H1 (cell line): ENCODE data around the gene MSANTD3. TPM values are rescaled to one million over a fixed set of nuclear protein-coding genes. Genes with fewer than 3 reads are reported as not detected.

Experiments
- CBX8 ChIP-seq: fragments of 300-800, 300-1000 bp; sonication (generic); IDR thresholded peaks from 2 replicates; pipeline ENCODE4 v1.7.1; 2016; ENCODE audit warnings: low read depth, low read length, borderline replicate concordance
- FOSL1 ChIP-seq: IDR thresholded peaks from 2 replicates; pipeline ENCODE4 v1.6.1; 2011; ENCODE audit warnings: mild to moderate bottlenecking, low read depth, low read length, moderate library complexity; ENCODE audit not compliant: insufficient read depth
- HDAC6 ChIP-seq: IDR thresholded peaks from one replicate; pipeline ENCODE4 v1.7.1; 2012; ENCODE audit warnings: low read depth, mild to moderate bottlenecking, inconsistent platforms, low read length, moderate library complexity
- JUN ChIP-seq: IDR thresholded peaks from 2 replicates; pipeline ENCODE4 v1.6.1; 2011; ENCODE audit warnings: low read depth, mild to moderate bottlenecking, improper control_type of control experiment, low read length
- KDM1A ChIP-seq: fragments of 200-600, 300-600 bp; sonication (generic); IDR thresholded peaks from 2 replicates; pipeline ENCODE4 v1.7.1; 2016; ENCODE audit warnings: mild to moderate bottlenecking, low read length, borderline replicate concordance
- NANOG ChIP-seq: IDR thresholded peaks from 2 replicates; pipeline ENCODE4 v1.6.1; 2011; ENCODE audit warnings: low read length, low read depth, mild to moderate bottlenecking, inconsistent platforms; ENCODE audit not compliant: insufficient read depth, poor library complexity, severe bottlenecking
- POLR2A ChIP-seq, 2 experiments: IDR thresholded peaks; 1 replicate in 1 of 2; 2 replicates in 1 of 2; pipeline ENCODE4 v1.6.1; 2011; ENCODE audit warnings: low read depth in 2 of 2, low read length in 2 of 2, mild to moderate bottlenecking in 2 of 2; ENCODE audit errors: control extremely low read depth in 1 of 2
- SUZ12 ChIP-seq: fragments of 200-600 bp; sonication (generic); IDR thresholded peaks from 2 replicates; pipeline ENCODE4 v1.6.1; 2012; ENCODE audit warnings: mild to moderate bottlenecking, inconsistent platforms, low read length, moderate library complexity, mixed read lengths
- polyA plus RNA-seq, 7 experiments: library from polyadenylated mRNA; depleted of rRNA in 3 of 7; stranded (reverse) in 5 of 7; unstranded in 2 of 7; fragments of >200 nt in 5 of 7; fragments of 200-250 nt in 2 of 7; gene quantifications; 1 replicate in 5 of 7; 2 replicates in 1 of 7; 4 replicates in 1 of 7; pipeline versions ENCODE4 v1.2.1 to v1.2.3, GENCODE V29; 2011 to 2013; ENCODE audit warnings: missing spikeins in 2 of 7, mixed read lengths in 2 of 7
- total RNA-seq: library from RNA; stranded (reverse); fragmentation: NEBNext Ultra II Directional; extraction: Animal tissue kit (Norgen Biotek cat#: 25700); gene quantifications from 2 replicates; pipeline ENCODE4 v1.2.1, GENCODE V29; 2021
- TF ChIP-seq, protein P1 (sequence below), 3 experiments: IDR thresholded peaks; 1 replicate in 2 of 3; 2 replicates in 1 of 3; pipeline versions ENCODE4 v1.5.1 to v1.6.1; 2011; ENCODE audit warnings: low read length in 3 of 3, mild to moderate bottlenecking in 3 of 3, inconsistent platforms in 2 of 3, low read depth in 1 of 3, moderate library complexity in 1 of 3; ENCODE audit not compliant: insufficient read depth in 1 of 3; ENCODE audit errors: control extremely low read depth in 1 of 3

The MSANTD3 gene
- total and polyA plus RNA-seq, 2 of the 8 experiments (the other 6 are each of a cell fraction or from before 2014, with no cell fraction given): 12.0 to 41.3 TPM

DNA sequence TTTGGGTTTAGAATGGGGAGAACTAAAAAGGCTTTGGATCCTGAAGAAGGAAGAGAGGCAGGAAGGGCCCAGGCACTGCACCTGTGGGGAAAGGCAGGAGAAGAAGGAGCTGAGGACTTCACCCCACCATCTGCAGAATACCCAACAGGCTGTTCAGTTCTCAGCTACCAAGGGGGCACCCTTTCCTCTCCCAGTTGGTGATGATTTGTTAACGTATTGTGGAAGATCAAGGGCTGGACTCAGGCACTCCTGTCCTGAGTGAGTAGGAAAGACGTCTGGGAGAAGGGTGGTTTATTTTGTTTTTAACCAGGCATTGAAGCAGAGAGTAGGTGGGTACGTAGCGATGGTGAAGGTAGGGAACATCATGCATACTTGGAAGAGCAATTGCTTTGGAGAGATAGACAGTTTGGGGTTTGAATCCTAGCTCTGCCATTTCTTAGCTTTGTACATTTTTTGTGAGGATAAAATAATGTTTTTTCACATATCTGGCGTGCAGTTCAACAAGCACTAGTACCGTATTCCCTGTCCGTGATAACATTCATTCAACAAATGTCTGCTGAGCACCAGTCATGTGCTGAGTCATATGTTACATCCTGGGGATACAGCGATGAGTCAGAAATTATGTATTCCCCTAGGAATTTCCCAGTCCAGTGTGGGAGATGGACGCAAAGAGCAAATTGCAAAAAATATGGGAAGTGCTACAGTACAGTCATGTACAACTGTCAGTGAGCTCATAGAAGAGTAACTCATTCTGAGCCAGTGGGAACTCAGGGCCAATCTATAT, 2.1 kb downstream of the MSANTD3 start (continued):
- no peak for TF ChIP-seq HDAC6
- TF ChIP-seq POLR2A (IDR thresholded peaks at IDR 0.05; ENCODE audit: control extremely low read depth in 1 of 2, low read depth in 2 of 2, low read length in 2 of 2): no peak
- TF ChIP-seq JUN: no peak
- TF ChIP-seq KDM1A: no peak
- TF ChIP-seq NANOG: no peak
- no peak for TF ChIP-seq SUZ12
- TF ChIP-seq, protein P1, sequence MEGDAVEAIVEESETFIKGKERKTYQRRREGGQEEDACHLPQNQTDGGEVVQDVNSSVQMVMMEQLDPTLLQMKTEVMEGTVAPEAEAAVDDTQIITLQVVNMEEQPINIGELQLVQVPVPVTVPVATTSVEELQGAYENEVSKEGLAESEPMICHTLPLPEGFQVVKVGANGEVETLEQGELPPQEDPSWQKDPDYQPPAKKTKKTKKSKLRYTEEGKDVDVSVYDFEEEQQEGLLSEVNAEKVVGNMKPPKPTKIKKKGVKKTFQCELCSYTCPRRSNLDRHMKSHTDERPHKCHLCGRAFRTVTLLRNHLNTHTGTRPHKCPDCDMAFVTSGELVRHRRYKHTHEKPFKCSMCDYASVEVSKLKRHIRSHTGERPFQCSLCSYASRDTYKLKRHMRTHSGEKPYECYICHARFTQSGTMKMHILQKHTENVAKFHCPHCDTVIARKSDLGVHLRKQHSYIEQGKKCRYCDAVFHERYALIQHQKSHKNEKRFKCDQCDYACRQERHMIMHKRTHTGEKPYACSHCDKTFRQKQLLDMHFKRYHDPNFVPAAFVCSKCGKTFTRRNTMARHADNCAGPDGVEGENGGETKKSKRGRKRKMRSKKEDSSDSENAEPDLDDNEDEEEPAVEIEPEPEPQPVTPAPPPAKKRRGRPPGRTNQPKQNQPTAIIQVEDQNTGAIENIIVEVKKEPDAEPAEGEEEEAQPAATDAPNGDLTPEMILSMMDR (IDR thresholded peaks at IDR 0.05; ENCODE audit: control extremely low read depth in 1 of 3, insufficient read depth in 1 of 3, low read depth in 1 of 3, low read length in 3 of 3): no peak
- TF ChIP-seq FOSL1: no peak
- no peak for TF ChIP-seq CBX8
